ENCODE results near the gene C6orf132. TPM values are rescaled to one million over a fixed set of nuclear protein-coding genes. Genes with fewer than 3 reads are reported as not detected.

Gene C6orf132
- total and polyA plus RNA-seq, 2 experiments from 2014 or later: 22.2 to 40.9 TPM

- peak overlapping the region; percentile 78 for H3K4me2 ChIP-seq
- no peaks in the 10 kb centered on the region for H3K9me3 Mint-ChIP-seq
- H4K20me1 ChIP-seq (replicated peaks; ENCODE audit: insufficient read depth): peaks cover 51% of the 10 kb centered on the region
- H3K27ac ChIP-seq (ENCODE audit: low read depth): peak overlapping the region; percentile 99
- ATAC-seq: peak; percentile 9
- H3K9me2 ChIP-seq (ENCODE audit: insufficient read depth): no peaks in the 10 kb centered on the region
- peak overlapping the region; percentile 59 for H3K4me3 Mint-ChIP-seq
- peaks cover 15% of the 10 kb centered on the region; the same call in 1 of the 2 replicates for H3K36me3 ChIP-seq (ENCODE audit: insufficient read depth)
- H3F3A ChIP-seq (replicated peaks; ENCODE audit: low read depth): peaks cover 38% of the 10 kb centered on the region
- peaks cover 71% of the 10 kb centered on the region for H3K4me1 Mint-ChIP-seq
- H2AFZ ChIP-seq: no peak overlapping the region
- peak overlapping the region; percentile 43 for H3K4me3 ChIP-seq
- peaks cover 33% of the 10 kb centered on the region for H3K36me3 Mint-ChIP-seq (ENCODE audit: low read depth)
- peaks cover 16% of the 10 kb centered on the region for H3K27me3 Mint-ChIP-seq (ENCODE audit: insufficient read depth, low read depth, poor library complexity)
- no peaks in the 10 kb centered on the region for H3K27me3 ChIP-seq (ENCODE audit: insufficient read depth)
- peaks cover 82% of the 10 kb centered on the region for H3K79me2 ChIP-seq (replicated peaks; ENCODE audit: insufficient read depth)
- DNase-seq (ENCODE audit: low spot score): peak; percentile 74
- peaks cover 75% of the 10 kb centered on the region for H3K4me1 ChIP-seq (ENCODE audit: insufficient read depth)
- no peak for TF ChIP-seq ZNF462 (CRISPR knock-in tag; IDR thresholded peaks at IDR 0.05)
- TF ChIP-seq STAT1 (IDR thresholded peaks at IDR 0.05; ENCODE audit: unreplicated experiment): no peak
- no peak for TF ChIP-seq JUNB (IDR thresholded peaks at IDR 0.05; ENCODE audit: unreplicated experiment)
- TF ChIP-seq CTCF (conservative IDR thresholded peaks at IDR 0.05; ENCODE audit: low read depth in 2 of 2): no peak
- TF ChIP-seq EZH2 (IDR thresholded peaks at IDR 0.05; ENCODE audit: low read depth, unreplicated experiment): no peak
- H3K27ac Mint-ChIP-seq: peak overlapping the region; percentile 98
Observed at GRCh38 chr6:42137194-42137753, 5.1 kb downstream of the C6orf132 start.
